NCI-H146 (cell line): Measurements from ENCODE around the gene ZNF316.

Experiments used
- DNase-seq: peaks from one replicate; lab custom pipeline; 2025; lab: John Stamatoyannopoulos, UW

Gene ZNF316

GRCh38 chr7:6636741-6637543, at the start of gene ZNF316:
ZNF316 (plus strand) TSS chr7:6637318; CDS start chr7:6642410, 5,092 bp downstream.
- peak; percentile 62 for DNase-seq

- DNase-seq = no peak
Measured at GRCh38 chr7:6588566-6588965, 48.6 kb upstream of the ZNF316 start.

DNA sequence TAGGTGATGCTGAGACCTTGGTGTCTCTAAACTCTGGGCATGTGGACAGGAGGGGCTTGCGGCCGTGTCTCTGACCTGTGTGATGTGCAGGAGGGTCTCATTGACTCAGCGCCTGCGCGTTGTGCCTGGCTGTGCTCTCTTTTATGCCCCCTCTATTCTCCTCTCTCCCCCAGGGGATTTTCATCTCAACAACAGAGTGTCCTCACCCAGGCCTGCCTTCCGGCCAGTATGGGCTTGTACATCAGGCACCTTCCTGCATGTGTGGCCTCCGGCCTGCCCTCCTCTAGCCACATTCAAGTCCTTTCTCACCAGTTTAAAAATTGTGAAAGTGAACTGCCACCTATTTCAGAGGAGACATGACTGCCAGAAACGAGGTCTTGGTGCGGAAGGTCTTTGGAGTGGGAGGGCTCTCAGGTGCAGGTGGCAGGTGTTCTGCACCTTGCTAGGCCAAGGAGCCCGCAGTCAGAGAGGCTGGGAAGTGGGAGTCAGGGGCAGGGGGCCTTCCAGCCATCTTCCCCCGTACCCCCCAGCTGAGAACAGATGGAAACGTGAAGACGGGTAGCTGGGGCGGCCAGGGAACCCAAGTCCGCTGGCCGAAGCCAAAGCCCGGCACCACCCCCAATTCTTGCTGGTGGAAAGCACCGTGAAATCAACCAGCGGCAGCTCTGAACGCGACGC, 47.8 kb upstream of the ZNF316 start:
- no peak for DNase-seq

DNA sequence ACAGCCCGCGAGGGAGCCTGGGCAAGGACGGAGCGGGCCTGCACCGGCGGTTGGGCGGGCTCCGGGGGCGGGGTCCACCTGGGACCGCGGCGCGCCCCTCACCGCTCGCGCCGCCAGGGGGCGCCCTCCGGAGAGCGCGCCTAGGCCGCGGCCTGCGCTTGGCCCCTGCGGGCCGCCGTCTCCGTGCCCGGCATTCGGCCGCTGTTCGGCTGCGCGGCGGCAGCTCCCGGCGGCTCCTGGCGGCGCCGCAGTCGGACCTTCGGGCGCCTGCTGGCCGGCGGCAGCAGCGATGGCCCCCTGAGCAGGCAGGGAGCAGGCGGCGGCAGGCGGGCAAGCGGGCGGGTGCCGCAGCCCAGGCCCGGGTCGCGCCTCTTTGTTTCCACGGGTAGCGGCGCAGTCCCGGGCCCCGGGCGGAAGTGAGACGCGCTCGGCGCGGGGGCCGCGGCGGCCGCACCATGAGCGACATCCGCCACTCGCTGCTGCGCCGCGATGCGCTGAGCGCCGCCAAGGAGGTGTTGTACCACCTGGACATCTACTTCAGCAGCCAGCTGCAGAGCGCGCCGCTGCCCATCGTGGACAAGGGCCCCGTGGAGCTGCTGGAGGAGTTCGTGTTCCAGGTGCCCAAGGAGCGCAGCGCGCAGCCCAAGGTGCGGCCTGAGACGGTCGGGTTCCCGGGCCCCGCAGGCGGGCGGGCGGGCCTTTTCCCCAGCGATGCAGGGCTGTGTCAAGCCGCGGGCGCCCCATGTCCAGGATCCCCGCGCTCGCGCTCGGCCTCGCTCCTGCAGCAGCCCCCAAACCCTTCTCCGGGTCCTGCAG, 47.1 kb upstream of the ZNF316 start, which contains the start of gene INTS15:
Gene INTS15 (plus strand): TSS at position 193 of the 816 bp plus-strand sequence. CDS start 263 bp downstream, at position 456.
- DNase-seq = peak; percentile 77

DNA sequence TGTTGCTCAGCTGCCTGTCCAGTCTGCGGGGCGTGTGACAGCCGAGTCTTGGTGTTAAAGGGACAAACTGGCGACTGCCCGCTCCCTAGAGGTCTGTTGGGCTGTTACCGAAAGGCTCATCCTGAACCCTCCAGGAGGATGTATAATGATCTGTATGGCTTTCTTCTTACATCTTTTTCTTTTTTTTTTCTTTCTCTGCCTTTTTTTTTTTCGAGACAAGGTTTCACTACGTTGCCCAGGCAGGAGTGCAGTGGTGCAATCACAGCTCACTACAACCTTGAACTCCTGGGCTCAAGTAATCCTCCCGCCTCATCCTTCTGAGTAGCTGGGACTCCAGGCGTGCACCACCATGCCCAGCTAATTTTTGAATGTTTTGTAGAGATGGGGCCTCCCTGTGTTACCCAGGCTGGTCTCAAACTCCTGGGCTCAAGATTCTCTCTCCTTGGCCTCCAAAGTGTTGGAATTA, 46.4 kb upstream of the ZNF316 start:
- DNase-seq = no peak

GRCh38 chr7:6600093-6600492, 37.0 kb upstream of the ZNF316 start:
- no peak for DNase-seq

GRCh38 chr7:6604458-6604857, 32.7 kb upstream of the ZNF316 start:
- no peak for DNase-seq

DNA sequence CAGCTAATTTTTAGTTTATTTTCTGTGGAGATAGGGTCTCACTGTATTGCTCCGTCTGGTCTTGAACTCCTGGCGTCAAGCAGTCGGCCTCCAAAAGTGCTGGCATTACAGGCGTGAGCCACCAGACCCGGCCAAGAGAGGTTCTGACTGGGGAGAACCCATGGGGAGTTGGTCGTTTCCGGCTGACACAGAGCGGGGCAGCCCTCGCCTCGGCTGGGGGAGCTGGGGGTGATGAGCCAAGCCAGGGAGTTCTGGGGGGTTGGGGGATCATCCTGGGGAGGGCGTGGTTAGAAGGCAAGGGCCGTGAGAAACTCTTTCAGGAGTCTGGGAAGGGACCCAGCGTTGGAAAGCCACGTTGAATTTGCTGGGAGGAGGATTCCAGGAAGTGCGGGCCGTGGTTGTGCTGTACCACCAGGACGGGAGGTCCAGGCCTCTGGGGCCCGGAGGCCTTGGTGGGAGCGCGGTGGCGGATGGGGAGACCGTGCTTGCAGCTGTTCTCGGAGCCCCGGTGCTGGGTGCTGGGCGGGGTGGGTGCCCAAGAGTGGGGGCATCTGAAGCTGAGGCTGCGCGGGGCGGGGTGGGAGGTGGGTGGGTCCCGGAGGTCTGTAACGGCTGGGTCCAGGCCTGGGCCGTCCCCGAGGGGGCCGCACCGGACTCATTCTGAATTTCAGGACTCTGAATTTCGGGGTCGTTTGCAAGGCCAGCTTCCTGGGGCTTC, 30.1 kb upstream of the ZNF316 start:
- no peak for DNase-seq

GRCh38 chr7:6607651-6608051, 29.5 kb upstream of the ZNF316 start:
- no peak for DNase-seq

DNA sequence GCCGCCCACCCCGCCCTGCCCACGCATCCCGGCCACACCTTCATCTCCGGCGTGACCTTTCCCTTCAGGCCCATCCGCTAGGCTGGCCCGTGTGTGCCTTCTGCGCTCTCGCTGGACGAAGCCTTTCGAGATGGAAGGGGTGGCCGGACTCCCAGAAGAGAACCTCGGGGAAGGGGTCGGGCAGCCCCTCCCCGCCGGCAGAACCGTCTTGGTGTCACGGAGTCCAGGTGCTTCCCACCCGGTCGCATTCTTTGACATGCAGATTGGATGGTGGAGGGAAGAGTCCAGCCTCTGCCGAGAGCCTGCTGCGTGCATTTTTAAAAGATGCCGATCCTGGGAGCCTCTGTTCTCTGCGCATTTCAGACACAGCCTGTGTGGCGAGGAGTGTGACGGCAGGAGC, 29.0 kb upstream of the ZNF316 start:
- no peak for DNase-seq

GRCh38 chr7:6608794-6609193, 28.3 kb upstream of the ZNF316 start:
- DNase-seq = no peak

GRCh38 chr7:6612819-6613218, 24.3 kb upstream of the ZNF316 start:
- no peak for DNase-seq

DNA sequence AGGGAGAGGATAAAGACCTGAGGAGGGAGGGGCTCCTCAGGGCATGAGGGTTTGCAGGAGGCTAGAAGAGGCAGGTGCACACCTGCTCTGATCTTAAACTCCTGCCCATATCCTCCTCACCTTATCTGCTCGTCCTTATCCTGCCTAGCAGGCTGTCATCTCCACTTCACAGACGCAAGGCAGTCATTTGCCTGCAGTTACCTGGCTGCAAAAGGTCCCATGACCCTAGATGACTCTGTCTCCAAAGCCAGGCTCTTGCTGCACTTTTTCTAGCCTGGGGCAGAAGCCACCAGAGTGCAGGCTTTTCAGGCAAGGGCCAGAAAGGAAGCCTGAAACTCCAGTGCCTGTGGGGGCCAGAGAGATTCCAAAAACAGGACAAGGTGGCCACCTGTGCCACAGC, 23.4 kb upstream of the ZNF316 start:
- no peak for DNase-seq

- peak; percentile 64 for DNase-seq
Measured at GRCh38 chr7:6614953-6615722, 22.0 kb upstream of the ZNF316 start, which contains the start of gene ZNF853. ZNF853 (plus strand) TSS chr7:6615610; CDS start chr7:6616175, 565 bp downstream.

DNA sequence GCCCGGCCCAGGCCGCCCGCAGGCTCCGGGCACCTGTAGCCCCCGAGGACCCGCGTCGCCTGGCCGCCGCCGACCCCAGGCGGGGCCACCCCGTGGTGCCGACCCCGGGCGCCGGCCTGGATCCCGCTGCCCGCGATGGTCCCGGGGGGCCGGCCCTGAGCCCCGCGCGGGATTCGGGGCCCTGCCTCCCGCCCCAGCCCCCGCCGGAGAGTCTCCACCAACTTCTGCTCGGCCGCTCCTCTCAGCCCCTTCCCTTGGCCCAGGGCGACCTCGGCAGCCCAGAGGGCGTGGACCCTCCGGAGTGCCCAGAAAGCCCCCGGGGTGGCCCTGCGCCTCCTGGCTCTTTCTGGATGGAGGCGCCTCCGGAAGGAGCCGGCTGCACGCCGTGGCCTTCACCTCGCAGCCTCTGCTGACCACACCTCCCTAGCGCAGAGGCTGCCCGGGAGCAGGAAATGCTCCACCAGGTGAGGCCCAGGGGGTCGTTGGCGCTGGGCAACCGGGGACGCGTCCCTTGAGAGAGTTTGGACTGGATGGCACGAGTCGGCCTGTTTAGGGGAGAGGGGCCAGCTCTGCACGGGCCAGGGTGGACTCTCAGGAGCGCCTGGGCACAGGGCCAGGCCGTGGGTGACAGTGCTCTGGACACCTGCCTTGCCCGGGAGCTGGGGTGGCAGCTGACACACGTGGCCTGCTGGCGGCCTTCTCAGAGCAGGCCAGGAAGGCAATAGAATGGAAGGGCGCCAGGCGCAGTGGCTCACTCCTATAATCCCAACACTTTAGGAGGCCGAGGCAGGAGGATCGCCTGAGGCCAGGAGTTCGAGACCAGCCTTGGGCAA, 21.2 kb upstream of the ZNF316 start:
- peak; percentile 81 for DNase-seq

- no peak for DNase-seq
Measured at GRCh38 chr7:6616854-6617643, 20.1 kb upstream of the ZNF316 start.

GRCh38 chr7:6618621-6619020, 18.5 kb upstream of the ZNF316 start:
- no peak for DNase-seq

- DNase-seq = no peak
Measured at GRCh38 chr7:6619961-6620360, 17.2 kb upstream of the ZNF316 start.
